Motor neuron (in vitro differentiated cells): ENCODE data around the gene CNGB1. TPM values are rescaled to one million over a fixed set of nuclear protein-coding genes. Genes with fewer than 3 reads are reported as not detected.
"Not testable (repeated sequence)": the region's sequence is repeated elsewhere in the genome, so short reads cannot be mapped to it uniquely, and the experiment has no call there.

ENCODE experiments used
- ATAC-seq, 8 experiments: fragments of 200-7000 bp; cut with Tn5 transposase; replicated peaks in 6 of 8; 2 replicates each; pipeline ENCODE4 v1.8.0; 2021; ENCODE audit warnings: mild to moderate bottlenecking in 8 of 8, moderate library complexity in 8 of 8
- H3K27ac ChIP-seq, 2 donors: fragments of 250-450 bp; sonication (Bioruptor Pico); 2 replicates each; pipeline ENCODE4 v1.9.0; 2021; ENCODE audit warnings: antibody characterized with exemption in 2 of 2, mild to moderate bottlenecking in 2 of 2, moderate library complexity in 1 of 2
- H3K4me1 ChIP-seq, 2 donors: fragments of 250-450 bp; sonication (Bioruptor Pico); replicated peaks in 1 of 2; 2 replicates each; pipeline ENCODE4 v1.6.1; 2021; ENCODE audit warnings: antibody characterized with exemption in 2 of 2, mild to moderate bottlenecking in 2 of 2, moderate library complexity in 1 of 2
- H3K4me3 ChIP-seq, 5 donors: fragments of 250-450 bp; sonication (Bioruptor Pico); 2 replicates each; pipeline ENCODE4 v1.9.0; 2021; ENCODE audit warnings: antibody characterized with exemption in 5 of 5, mild to moderate bottlenecking in 5 of 5, moderate library complexity in 4 of 5
- WGBS, 10 experiments: fragments of 450-650 bp; shearing (Covaris generic); methylation state at CpG; one replicate each; pipeline ENCODE4 v1.0.0; 2022; 5-methylcytosine and 5-hydroxymethylcytosine counted together
- in situ Hi-C, 9 experiments: fragments of 400-800 bp; cut with MboI; loops; one replicate each; pipeline ENCODE4 v1.15.0; 2021; ENCODE audit warnings: low sequenced_read_pairs in 9 of 9, low pct_unique_long_range_greater_than_20kb in 2 of 9; ENCODE audit not compliant: unreplicated experiment in 9 of 9
- total RNA-seq, 8 experiments: library from RNA; unstranded; fragments of 300-600 nt; gene quantifications; 2 replicates each; pipeline versions ENCODE4 v1.2.3 to v1.2.4, GENCODE V29; 2022

CNGB1 gene
- total RNA-seq, 8 experiments from 2014 or later: 0.05 to 2.1 (median 1.2) TPM; not detected in 1

DNA sequence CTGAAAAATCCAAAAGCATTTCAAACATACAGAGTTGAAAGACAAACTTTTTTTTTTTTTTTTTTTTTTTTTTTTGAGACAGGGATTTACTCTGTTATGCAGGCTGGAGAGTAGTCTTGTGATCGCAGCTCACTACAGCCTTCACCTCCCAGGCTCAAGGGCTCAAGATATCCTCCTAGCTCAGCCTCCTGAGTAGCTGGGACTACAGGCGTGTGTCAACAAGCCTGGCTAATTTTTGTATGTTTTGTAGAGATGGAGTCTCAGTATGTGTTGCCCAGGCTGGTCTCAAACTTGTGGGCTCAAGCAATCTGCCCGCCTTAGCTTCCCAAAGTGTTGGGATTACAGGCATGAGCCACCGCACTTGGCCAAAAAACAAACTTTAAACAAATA is 104.4 kb downstream of the CNGB1 start:
- 50 to 100% (median 89%) methylated on average over 1 to 4 of the region's 4 CpGs; no CpG with 5 or more reads in 1 of the 10 experiments for WGBS, 10 experiments
- in situ Hi-C loops: loop anchor here in 1 of 9 experiments (10.0 kb wide), 1 partner anchor 112 kb away; no protein-coding TSS in a partner anchor
- H3K4me3 ChIP-seq: no peak overlapping the region
- peak overlapping the region in 1 of 2 donors; percentile 31 for H3K27ac ChIP-seq
- peaks cover 23 to 34% of the 10 kb centered on the region in 2 donors for H3K4me1 ChIP-seq
- ATAC-seq: no peak

DNA sequence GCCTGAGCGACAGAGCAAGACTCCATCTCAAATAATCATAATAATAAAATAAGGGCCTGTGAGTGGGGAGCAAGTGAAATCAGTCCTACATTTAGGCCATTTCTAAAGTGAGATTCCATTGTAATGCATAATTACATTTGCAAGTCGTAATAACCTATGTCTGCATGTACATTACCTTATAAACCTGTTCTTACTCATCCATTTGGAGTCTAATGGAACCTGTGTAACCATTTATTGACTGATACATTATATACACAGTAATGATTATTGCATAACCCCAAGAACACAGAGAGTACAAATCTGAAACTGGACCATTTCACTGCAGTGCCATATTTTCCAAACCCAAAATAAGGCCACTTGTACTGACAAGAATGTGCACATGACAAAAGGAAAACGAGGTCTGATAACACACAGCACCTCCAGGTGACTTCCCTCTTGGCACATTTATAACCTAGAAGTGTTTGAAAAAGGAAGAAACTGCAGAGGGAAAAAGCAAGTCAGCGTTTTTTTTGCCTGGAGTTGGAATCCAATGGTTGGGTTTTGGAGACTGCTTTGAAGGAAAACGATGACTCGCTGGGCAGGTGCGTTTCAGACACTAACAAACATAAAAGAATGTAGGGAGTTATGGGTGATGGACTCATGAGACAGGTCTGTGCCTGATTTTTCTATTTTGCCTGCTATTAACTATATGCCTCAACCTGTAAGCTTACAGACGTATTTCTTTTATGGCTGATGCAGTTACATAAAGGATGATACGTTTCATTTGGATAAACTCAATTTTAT is 105.0 kb downstream of the CNGB1 start:
- H3K4me1 ChIP-seq: peaks cover 23 to 34% of the 10 kb centered on the region in 2 donors
- WGBS, 10 experiments: 59 to 100% (median 72%) methylated on average over 1 to 9 of the region's 9 CpGs
- no peak for ATAC-seq
- no peak overlapping the region for H3K4me3 ChIP-seq
- no peak overlapping the region for H3K27ac ChIP-seq
- in situ Hi-C loops: loop anchor here in 1 of 9 experiments (10.0 kb wide), 1 partner anchor 111 kb away; no protein-coding TSS in a partner anchor

DNA sequence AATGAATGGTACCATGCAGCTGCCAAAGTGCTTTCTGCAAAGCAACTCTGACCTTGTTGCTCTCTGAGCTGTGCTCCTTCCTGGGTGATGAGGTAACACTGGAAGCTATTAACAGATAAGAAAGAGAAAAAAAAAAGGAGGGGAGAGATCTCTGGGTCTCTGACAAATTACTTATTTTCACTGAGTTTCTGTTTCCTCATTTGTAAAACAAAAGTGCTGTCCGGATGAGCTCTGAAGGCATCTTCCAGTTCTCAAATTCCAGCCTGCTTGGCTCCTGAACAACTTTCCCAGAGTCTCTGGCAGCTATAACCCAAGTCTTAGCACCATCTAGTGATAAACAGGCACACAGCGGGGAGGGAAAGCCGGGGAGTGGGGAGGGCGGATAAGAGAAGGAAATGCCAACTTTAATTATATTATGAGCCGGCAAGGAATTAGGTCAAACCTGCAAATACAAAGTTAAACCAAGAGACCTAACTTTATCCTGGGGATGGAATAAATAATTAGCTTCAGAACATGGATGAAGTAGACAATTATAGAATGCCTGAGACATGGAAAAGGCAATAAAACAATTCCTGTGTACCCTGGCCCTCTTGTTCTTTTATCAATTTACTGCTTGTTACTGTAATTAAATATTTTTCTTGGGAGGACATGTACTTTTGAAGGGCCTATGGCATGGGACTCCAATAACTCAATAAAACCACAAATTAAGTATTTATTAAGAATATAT is 107.3 kb downstream of the CNGB1 start:
- in situ Hi-C loops: loop anchor here in 1 of 9 experiments (10.0 kb wide), 1 partner anchor 109 kb away; no protein-coding TSS in a partner anchor
- WGBS, 10 experiments: 0 to 18% (median 4%) methylated on average over 1 to 4 of the region's 5 CpGs; no CpG with 5 or more reads in 2 of the 10 experiments
- peak; percentile 40 to 99 (median 61) for ATAC-seq
- H3K27ac ChIP-seq: no peak overlapping the region
- no peak overlapping the region for H3K4me3 ChIP-seq
- H3K4me1 ChIP-seq: peaks cover 26 to 34% of the 10 kb centered on the region in 2 donors

DNA sequence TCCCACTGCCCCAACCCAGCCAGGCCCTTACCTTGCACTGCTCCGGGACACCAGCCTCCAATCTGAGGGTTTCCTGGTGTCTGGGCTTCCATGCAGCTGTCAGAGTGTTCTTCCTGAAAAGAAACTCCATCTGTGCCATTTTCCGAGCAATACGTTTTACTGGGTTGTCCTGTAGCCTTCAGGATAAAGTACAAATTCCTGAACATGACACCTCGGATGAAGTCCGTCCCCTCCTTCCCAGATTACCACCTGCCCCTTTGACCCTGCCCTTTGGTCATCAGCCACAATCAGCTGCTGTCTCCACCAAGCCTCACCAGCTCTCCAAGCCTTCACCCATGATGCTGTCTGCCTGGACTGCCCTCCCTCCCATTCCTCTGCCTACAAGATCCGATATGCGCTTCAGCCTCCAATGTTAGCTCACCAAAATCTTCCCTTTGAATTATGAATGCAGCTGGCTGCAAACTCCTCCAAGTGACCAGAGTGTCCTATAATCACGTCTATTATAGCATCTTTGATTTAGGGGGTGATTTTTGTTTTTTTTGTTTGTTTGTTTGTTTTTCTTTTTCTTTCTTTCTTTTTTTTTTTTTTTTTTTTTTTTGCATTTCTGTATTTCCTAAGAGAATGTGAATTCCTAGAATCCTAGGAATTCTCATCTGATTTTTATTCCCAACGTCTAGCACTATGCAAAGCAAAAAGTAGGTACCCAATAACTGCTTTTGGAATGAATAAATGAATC is 108.1 kb downstream of the CNGB1 start:
- no peak for ATAC-seq
- whole genome bisulfite sequencing, 10 experiments: 26 to 63% (median 49%) methylated on average over 2 to 7 of the region's 9 CpGs
- in situ Hi-C loops: loop anchor here in 1 of 9 experiments (10.0 kb wide), 1 partner anchor 108 kb away; no protein-coding TSS in a partner anchor
- H3K27ac ChIP-seq: no peak overlapping the region
- peaks cover 26 to 34% of the 10 kb centered on the region in 2 donors for H3K4me1 ChIP-seq
- no peak overlapping the region for H3K4me3 ChIP-seq

DNA sequence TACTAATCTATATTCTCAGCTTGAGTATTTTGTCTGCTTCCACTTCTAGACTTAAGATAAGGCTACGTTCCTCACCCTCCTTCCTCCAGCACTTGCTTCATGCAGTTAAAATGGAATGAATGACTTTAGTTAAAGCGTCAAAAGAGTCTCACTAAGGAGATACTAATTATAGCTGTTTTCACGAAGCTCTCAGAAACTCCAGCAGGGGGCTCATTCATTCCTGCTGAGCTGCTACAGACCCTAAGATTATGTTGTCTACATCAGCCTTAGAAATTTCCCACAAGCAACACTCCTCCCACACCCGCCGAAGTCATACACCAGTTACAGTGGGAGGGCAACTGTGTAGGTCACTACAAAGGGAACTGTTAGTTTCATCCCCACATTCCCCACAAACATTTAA is 111.6 kb downstream of the CNGB1 start:
- Histone ChIP-seq H3K27ac (no peak overlapping the region), H3K4me1 (peaks cover 13 to 16% of the 10 kb centered on the region in 2 donors), H3K4me3 (no peak overlapping the region)
- 0 to 46% (median 22%) methylated on average over 1 to 4 of the region's 5 CpGs; no CpG with 5 or more reads in 1 of the 10 experiments for WGBS, 10 experiments
- peak in 1 of 8 experiments; percentile 54 for ATAC-seq
- in situ Hi-C loops: no loop called here

DNA sequence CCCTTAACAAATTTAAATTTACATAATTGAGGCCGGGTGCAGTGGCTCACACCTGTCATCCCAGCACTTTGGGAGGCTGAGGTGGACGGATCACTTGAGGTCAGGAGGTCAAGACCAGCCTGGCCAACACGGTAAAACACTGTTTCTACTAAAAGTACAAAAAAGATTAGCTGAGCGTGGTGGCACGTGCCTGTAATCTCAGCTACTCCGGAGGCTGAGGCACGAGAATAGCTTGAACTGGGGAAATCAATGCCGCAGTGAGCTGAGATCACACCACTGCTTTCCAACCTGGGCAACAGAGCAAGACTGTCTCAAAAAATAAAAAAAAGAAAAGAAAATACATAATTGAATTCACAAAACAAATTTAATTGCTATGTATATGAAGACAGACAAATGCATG is 112.3 kb downstream of the CNGB1 start:
- in situ Hi-C loops: no loop called here
- ATAC-seq: no peak
- peaks cover 13 to 14% of the 10 kb centered on the region in 2 donors for H3K4me1 ChIP-seq
- H3K4me3 ChIP-seq: no peak overlapping the region
- WGBS, 10 experiments: 0 to 58% (median 36%) methylated on average over 1 to 8 of the region's 8 CpGs
- H3K27ac ChIP-seq: no peak overlapping the region

DNA sequence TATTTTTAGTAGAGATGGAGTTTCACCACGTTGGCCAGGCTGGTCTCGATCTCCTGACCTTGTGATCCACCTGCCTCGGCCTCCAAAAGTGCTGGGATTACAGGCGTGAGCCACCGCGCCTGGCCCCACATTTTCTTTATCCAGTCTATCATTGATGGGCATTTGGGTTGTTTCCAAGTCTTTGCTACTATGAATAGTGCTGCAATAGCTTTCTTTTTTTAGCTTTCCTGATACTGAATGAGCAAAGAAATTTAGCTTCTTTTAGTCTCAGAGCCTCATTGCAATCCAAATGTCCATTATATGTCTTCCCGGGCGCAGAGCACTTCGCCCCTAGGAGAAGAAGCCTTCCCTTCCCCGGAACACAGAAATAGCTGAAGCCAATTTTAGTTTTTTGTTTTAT is 112.9 kb downstream of the CNGB1 start:
- ATAC-seq, in situ Hi-C loops, H3K4me1 ChIP-seq, H3K4me3 ChIP-seq, H3K27ac ChIP-seq: not testable (repeated sequence)
- WGBS, 10 experiments: 15 to 100% (median 84%) methylated on average over 4 to 9 of the region's 10 CpGs; no CpG with 5 or more reads in 2 of the 10 experiments

DNA sequence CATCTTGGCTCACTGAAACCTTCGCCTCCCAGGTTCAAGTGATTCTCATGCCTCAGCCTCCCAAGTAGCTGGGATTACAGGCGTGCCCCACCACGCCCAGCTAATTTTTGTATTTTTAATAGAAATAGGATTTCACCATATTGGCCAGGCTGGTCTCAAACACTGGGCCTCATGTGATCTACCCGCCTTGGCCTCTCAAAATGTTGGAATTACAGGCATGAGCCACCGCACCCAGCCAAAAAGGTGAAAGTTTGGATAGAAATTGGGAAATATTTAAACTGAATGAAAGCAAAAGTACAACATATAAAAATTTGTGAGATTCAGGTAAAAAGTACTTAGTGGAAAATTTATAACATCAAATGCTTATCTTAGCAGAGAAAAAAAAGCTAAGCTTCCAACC is 115.7 kb downstream of the CNGB1 start:
- no peak for ATAC-seq
- Histone ChIP-seq H3K27ac (no peak overlapping the region), H3K4me1 (peaks cover 0 to 3% of the 10 kb centered on the region in 2 donors), H3K4me3 (no peak overlapping the region)
- in situ Hi-C loops: no loop called here
- 58 to 100% (median 91%) methylated on average over 1 to 5 of the region's 5 CpGs for WGBS, 10 experiments

DNA sequence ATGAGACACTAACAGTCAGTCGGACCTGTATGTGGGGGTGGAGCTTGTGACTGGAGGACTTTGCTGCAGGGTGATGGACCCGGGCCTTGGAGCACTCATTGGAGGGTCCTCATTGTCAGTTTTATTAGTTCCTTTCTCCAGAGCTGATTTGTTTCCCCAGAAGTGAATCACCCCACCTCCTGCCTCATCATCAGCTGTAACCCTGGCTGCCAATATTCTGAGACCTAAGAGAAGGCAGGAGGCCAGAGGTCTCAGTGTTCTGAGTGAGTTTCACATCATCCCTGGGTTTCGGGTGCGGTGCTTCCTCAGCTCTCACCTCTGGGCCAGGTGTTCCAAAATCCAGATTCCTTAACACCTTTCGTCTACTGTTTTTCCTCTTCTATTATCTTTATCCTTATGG is 118.7 kb downstream of the CNGB1 start:
- in situ Hi-C loops: no loop called here
- H3K27ac ChIP-seq: no peak overlapping the region
- ATAC-seq: no peak
- H3K4me1 ChIP-seq: no peaks in the 10 kb centered on the region
- no peak overlapping the region for H3K4me3 ChIP-seq
- WGBS, 10 experiments: 31 to 87% (median 63%) methylated on average over 3 to 5 of the region's 5 CpGs; no CpG with 5 or more reads in 1 of the 10 experiments

DNA sequence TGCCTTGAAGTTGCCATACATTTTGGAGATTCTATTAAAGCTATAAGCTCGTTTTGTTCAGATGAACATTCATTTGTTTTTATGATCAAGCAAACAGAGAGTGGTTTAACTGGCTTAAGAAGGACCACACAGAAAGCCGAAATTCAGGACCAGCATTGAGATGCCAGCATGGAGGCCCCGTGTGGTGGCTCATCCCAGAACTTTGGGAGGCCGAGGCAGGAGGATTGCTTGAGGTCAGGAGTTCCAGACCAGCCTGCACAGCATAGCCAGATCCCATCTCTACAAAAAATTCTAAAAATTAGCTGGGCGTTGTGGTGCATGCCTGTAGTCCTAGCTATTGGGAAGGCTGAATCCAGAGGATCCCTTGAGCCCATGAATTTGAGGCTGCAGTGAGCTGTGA is 122.7 kb downstream of the CNGB1 start:
- in situ Hi-C loops: no loop called here
- no peak overlapping the region for H3K27ac ChIP-seq
- H3K4me1 ChIP-seq: no peaks in the 10 kb centered on the region
- no peak for ATAC-seq
- WGBS, 10 experiments: 14 to 100% (median 77%) methylated on average over 1 to 5 of the region's 5 CpGs; no CpG with 5 or more reads in 2 of the 10 experiments
- H3K4me3 ChIP-seq: no peak overlapping the region

DNA sequence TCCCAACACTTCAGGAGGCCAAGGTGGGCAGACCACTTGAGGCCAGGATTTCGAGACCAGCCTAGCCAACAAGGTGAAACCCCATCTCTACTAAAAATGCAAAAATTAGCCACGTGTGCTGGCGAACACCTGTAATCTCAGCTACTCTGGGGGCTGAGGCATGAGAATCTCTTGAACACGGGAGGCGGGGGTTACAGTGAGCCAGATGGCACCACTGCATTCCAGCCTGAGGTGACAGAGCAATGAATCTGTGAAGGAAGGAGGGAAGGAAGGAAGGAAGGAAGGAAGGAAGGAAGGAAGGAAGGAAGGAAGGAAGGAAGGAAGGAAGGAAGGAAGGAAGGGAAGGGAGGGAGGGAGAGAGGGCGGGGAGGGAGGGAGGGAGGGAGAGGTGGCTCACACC is 124.0 kb downstream of the CNGB1 start:
- in situ Hi-C loops, H3K4me1 ChIP-seq, ATAC-seq, H3K4me3 ChIP-seq, H3K27ac ChIP-seq: not testable (repeated sequence)
- 13 to 86% (median 60%) methylated on average over 1 to 2 of the region's 6 CpGs; no CpG with 5 or more reads in 6 of the 10 experiments for WGBS, 10 experiments

DNA sequence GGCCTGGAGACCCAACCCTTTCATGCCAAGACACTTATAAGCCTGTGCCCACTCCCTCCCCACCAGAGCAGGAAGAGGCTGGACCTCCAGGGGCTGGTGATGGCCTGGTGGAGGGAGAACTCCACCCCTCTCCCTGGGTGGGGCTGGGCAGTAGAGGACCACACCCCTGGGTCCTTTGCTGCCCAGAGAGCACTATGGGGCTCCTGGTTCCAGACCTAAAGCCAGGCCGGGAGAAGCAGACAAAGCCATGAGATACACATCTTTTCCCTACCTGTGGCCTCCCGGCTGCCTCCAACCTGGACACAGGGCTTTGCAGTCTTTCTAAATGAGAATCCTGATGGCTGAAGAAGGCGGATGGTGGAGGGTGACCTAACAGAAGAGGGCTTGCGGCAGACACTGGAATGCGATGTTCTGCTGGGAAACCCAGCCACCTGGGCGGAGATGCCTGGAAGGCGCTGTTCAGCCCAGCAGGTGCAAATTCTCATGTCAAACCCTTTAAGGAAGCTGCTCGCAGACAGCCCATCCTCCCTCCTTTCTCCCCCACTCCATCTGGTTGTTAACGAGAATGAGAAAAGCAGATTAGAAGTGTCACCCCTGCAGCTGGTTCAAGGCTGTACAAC is 124.7 kb downstream of the CNGB1 start:
- in situ Hi-C loops: no loop called here
- no peak overlapping the region for H3K4me3 ChIP-seq

More for the DNA sequence above, 124.7 kb downstream of the CNGB1 start:
- H3K4me1 ChIP-seq: peaks cover 3 to 10% of the 10 kb centered on the region in 2 donors
- H3K27ac ChIP-seq: no peak overlapping the region
- WGBS, 10 experiments: 0 to 77% (median 44%) methylated on average over 1 to 5 of the region's 9 CpGs; no CpG with 5 or more reads in 3 of the 10 experiments
- peak in 3 of 8 experiments; percentile 71 to 95 (median 72) for ATAC-seq
